A673 (cell line): Measurements from ENCODE around the gene GRIK4.

Experiments
- CTCF ChIP-seq: fragments of 300-800, 200-600 bp; sonication (generic); conservative IDR thresholded peaks from 2 replicates; pipeline ENCODE4 v1.5.1; 2017; ENCODE audit warnings: low read depth, mild to moderate bottlenecking, antibody characterized with exemption, low read length, moderate library complexity, mixed read lengths
- EZH2 ChIP-seq: fragments of 200-600 bp; sonication (generic); IDR thresholded peaks from 2 replicates; pipeline ENCODE4 v1.6.1; 2017; ENCODE audit warnings: borderline replicate concordance, low read depth, mild to moderate bottlenecking, mixed read lengths, antibody characterized with exemption, low read length; ENCODE audit not compliant: poor library complexity, severe bottlenecking

GRCh38 chr11:120525261-120526171 is 14.0 kb downstream of the GRIK4 start:
- TF ChIP-seq CTCF (no peak), EZH2 (no peak)
